Lower lobe of right lung (tissue), 2 donors: ENCODE results near the gene LAMA5. TPM values are rescaled to one million over a fixed set of nuclear protein-coding genes. Genes with fewer than 3 reads are reported as not detected.

ENCODE experiments used
- ATAC-seq, 2 donors: fragments of 200-7000 bp; cut with Tn5 transposase; one replicate each; pipeline ENCODE4 v1.9.1; 2020 to 2022; ENCODE audit warnings: mild to moderate bottlenecking in 2 of 2, moderate library complexity in 2 of 2
- DNase-seq: peaks from one replicate; pipeline ENCODE4 v3.0.0-alpha.2; 2020
- H3K27ac ChIP-seq: fragments of 200-600 bp; one replicate; pipeline ENCODE4 v1.8.0; 2022
- H3K27me3 ChIP-seq: fragments of 200-600 bp; one replicate; pipeline ENCODE4 v1.8.0; 2022; ENCODE audit warnings: low read depth
- H3K36me3 ChIP-seq: fragments of 200-600 bp; one replicate; pipeline ENCODE4 v1.8.0; 2022; ENCODE audit warnings: mild to moderate bottlenecking
- H3K4me1 ChIP-seq: fragments of 200-600 bp; one replicate; pipeline ENCODE4 v1.8.0; 2022
- H3K4me3 ChIP-seq: fragments of 200-600 bp; one replicate; pipeline ENCODE4 v1.8.0; 2022; ENCODE audit warnings: mild to moderate bottlenecking
- H3K9me3 ChIP-seq: fragments of 200-600 bp; one replicate; pipeline ENCODE4 v1.8.0; 2022
- CTCF ChIP-seq: fragments of 200-600 bp; IDR thresholded peaks from one replicate; pipeline ENCODE4 v1.8.0; 2022; ENCODE audit warnings: antibody characterized with exemption, mild to moderate bottlenecking
- intact Hi-C: fragments of 100-400 bp; cut with DNase I; formaldehyde crosslinking; loops from one replicate; pipeline ENCODE4 v1.11.0; 2022
- total RNA-seq: library from RNA; stranded (reverse); fragmentation: NEBNext Ultra II Directional; extraction: Animal tissue kit (Norgen Biotek cat#: 25700); gene quantifications from one replicate; pipeline ENCODE4 v1.2.1, GENCODE V29; 2021
- donor health status: DM: no; HTN: yes; CAD: no; lungs with severe emphysema.

The LAMA5 gene
- total RNA-seq, 1 donor from 2014 or later, result 282 TPM

- Histone ChIP-seq H3K27ac (no peak overlapping the region), H3K4me3 (no peak overlapping the region), H3K27me3 (no peaks in the 10 kb centered on the region), H3K36me3 (peaks cover 72% of the 10 kb centered on the region), H3K4me1 (peaks cover 8% of the 10 kb centered on the region), H3K9me3 (peaks cover 6% of the 10 kb centered on the region)
- no peak for TF ChIP-seq CTCF
- DNase-seq (no peak), ATAC-seq (no peak)
- intact Hi-C loops, result no loop called here
Observed at GRCh38 chr20:62347445-62347844, 19.7 kb downstream of the LAMA5 start.

- intact Hi-C loops, result no loop called here
- TF ChIP-seq CTCF, result no peak
- ATAC-seq, result no peak
- Histone ChIP-seq H3K36me3 (peaks cover 68% of the 10 kb centered on the region), H3K9me3 (peaks cover 6% of the 10 kb centered on the region), H3K4me1 (peaks cover 8% of the 10 kb centered on the region), H3K27ac (no peak overlapping the region), H3K4me3 (no peak overlapping the region), H3K27me3 (no peaks in the 10 kb centered on the region)
- DNase-seq, result no peak
Observed at GRCh38 chr20:62347151-62347404, 20.0 kb downstream of the LAMA5 start.

- Histone ChIP-seq H3K4me1 (peaks cover 8% of the 10 kb centered on the region), H3K9me3 (peaks cover 6% of the 10 kb centered on the region), H3K27ac (no peak overlapping the region), H3K27me3 (no peaks in the 10 kb centered on the region), H3K36me3 (peaks cover 67% of the 10 kb centered on the region), H3K4me3 (no peak overlapping the region)
- no peak for DNase-seq
- intact Hi-C loops, result no loop called here
- ATAC-seq, result no peak
- no peak for TF ChIP-seq CTCF
Observed at GRCh38 chr20:62346398-62347150, 20.5 kb downstream of the LAMA5 start.

GRCh38 chr20:62345681-62346370 is 21.3 kb downstream of the LAMA5 start:
- DNase-seq (no peak), ATAC-seq (no peak)
- TF ChIP-seq CTCF, result no peak
- intact Hi-C loops, result no loop called here
- no peak overlapping the region for H3K4me3 ChIP-seq
- peaks cover 67% of the 10 kb centered on the region for H3K36me3 ChIP-seq
- H3K27me3 ChIP-seq, result no peaks in the 10 kb centered on the region
- H3K4me1 ChIP-seq, result peaks cover 8% of the 10 kb centered on the region
- H3K27ac ChIP-seq, result no peak overlapping the region
- H3K9me3 ChIP-seq, result peaks cover 6% of the 10 kb centered on the region

GRCh38 chr20:62344782-62345181 is 22.3 kb downstream of the LAMA5 start:
- Histone ChIP-seq H3K27me3 (no peaks in the 10 kb centered on the region), H3K4me3 (no peak overlapping the region), H3K9me3 (peaks cover 6% of the 10 kb centered on the region), H3K4me1 (peaks cover under 1% of the 10 kb centered on the region), H3K27ac (no peak overlapping the region), H3K36me3 (peaks cover 67% of the 10 kb centered on the region)
- TF ChIP-seq CTCF, result no peak
- no peak for DNase-seq
- no peak for ATAC-seq
- intact Hi-C loops, result no loop called here
